Vagina (tissue), 2 donors: Measurements from ENCODE around the gene DMD. TPM values are rescaled to one million over a fixed set of nuclear protein-coding genes. Genes with fewer than 3 reads are reported as not detected.

Source experiments
- DNase-seq, 2 donors: peaks; one replicate each; pipeline ENCODE4 v3.0.0-alpha.2; 2017; ENCODE audit errors: extremely low spot score in 2 of 2
- H3K27ac ChIP-seq: fragments of 200-600 bp; sonication (generic); one replicate; pipeline ENCODE4 v1.5.1; 2019
- H3K27me3 ChIP-seq: fragments of 200-600 bp; sonication (generic); one replicate; pipeline ENCODE4 v1.5.1; 2019
- H3K36me3 ChIP-seq, 2 donors: fragments of 200-600 bp; sonication (generic); one replicate each; pipeline ENCODE4 v1.5.1; 2017 to 2019
- H3K4me1 ChIP-seq: fragments of 200-600 bp; sonication (generic); one replicate; pipeline ENCODE4 v1.5.1; 2019
- H3K4me3 ChIP-seq, 2 donors: fragments of 200-600 bp; sonication (generic); 1 replicate in 1 of 2; 2 replicates in 1 of 2; pipeline ENCODE4 v1.5.1; 2016 to 2019
- H3K9me3 ChIP-seq: fragments of 200-600 bp; sonication (generic); one replicate; pipeline ENCODE4 v1.5.1; 2019
- POLR2A ChIP-seq, 2 donors: fragments of 450-650 bp; IDR thresholded peaks; one replicate each; pipeline ENCODE4 v1.6.1; 2017; ENCODE audit warnings: antibody characterized with exemption in 2 of 2, mild to moderate bottlenecking in 2 of 2, moderate library complexity in 2 of 2
- POLR2AphosphoS5 ChIP-seq, 2 donors: sonication (generic); formaldehyde crosslinking; IDR thresholded peaks; one replicate each; pipeline ENCODE4 v1.9.0; 2017; ENCODE audit warnings: antibody characterized with exemption in 2 of 2, mild to moderate bottlenecking in 2 of 2, low read depth in 1 of 2; ENCODE audit not compliant: insufficient read depth in 1 of 2
- intact Hi-C: fragments of 100-400 bp; cut with DNase I; formaldehyde crosslinking; loops from one replicate; pipeline ENCODE4 v1.15.1; 2023
- total RNA-seq: library from RNA; depleted of rRNA; stranded (reverse); fragments of >200 nt; gene quantifications from one replicate; pipeline ENCODE4 v1.2.3, GENCODE V29; 2016
- TF ChIP-seq, protein P1 (sequence below), 3 experiments: fragments of 450-650 bp in 2 of 3; fragments of 200-600 bp in 1 of 3; sonication (generic) in 1 of 3; IDR thresholded peaks; one replicate each; pipeline ENCODE4 v1.5.1; 2017 to 2019; ENCODE audit warnings: antibody characterized with exemption in 3 of 3, mild to moderate bottlenecking in 2 of 3, moderate library complexity in 2 of 3

DMD gene
- total RNA-seq, 1 donor from 2014 or later = 25.8 TPM

- Histone ChIP-seq H3K27me3 (no peaks in the 10 kb centered on the region), H3K27ac (no peak overlapping the region), H3K9me3 (no peaks in the 10 kb centered on the region), H3K4me3 (no peak overlapping the region), H3K4me1 (no peaks in the 10 kb centered on the region), H3K36me3 (no peaks in the 10 kb centered on the region)
- DNase-seq = no peak
- TF ChIP-seq POLR2AphosphoS5 (IDR thresholded peaks at IDR 0.05; ENCODE audit: insufficient read depth in 1 of 2, low read depth in 1 of 2) (no peak), POLR2A (IDR thresholded peaks at IDR 0.05) (no peak)
- intact Hi-C loops = no loop called here
Measured at GRCh38 chrX:33160273-33160672, 51.1 kb downstream of the DMD start.

DNA sequence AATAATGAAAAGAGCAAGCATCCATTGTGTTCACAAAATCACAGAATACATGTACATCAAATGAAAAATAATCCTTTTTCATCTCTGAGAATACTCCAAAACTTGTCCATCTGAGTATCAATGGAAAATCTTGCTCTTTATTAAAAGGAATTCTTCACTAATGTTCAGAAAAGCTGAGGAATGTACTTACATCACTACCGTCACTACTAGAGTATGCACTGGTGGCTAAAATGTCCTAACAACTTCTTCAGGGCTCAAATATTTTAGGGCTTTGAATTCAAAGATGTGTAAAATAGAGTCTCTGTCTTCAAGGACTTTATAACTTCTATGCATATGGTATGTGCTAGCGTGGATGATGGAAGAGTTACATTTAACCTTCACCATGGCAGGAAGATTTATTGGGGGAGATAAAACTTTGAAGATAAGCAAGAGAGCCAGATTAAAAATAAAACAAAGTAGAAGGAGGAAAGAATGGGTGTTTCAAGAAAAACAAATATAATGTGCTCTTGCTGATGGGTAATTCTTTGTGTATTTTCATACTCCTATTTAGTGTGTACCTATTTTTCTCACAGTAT lies 55.1 kb downstream of the DMD start:
- no peak overlapping the region for H3K27ac ChIP-seq
- H3K9me3 ChIP-seq = no peaks in the 10 kb centered on the region
- no peak for TF ChIP-seq POLR2A (IDR thresholded peaks at IDR 0.05)
- no peak overlapping the region for H3K4me3 ChIP-seq
- H3K27me3 ChIP-seq = no peaks in the 10 kb centered on the region
- no peak for DNase-seq
- no peaks in the 10 kb centered on the region for H3K36me3 ChIP-seq
- no peaks in the 10 kb centered on the region for H3K4me1 ChIP-seq
- intact Hi-C loops = no loop called here

DNA sequence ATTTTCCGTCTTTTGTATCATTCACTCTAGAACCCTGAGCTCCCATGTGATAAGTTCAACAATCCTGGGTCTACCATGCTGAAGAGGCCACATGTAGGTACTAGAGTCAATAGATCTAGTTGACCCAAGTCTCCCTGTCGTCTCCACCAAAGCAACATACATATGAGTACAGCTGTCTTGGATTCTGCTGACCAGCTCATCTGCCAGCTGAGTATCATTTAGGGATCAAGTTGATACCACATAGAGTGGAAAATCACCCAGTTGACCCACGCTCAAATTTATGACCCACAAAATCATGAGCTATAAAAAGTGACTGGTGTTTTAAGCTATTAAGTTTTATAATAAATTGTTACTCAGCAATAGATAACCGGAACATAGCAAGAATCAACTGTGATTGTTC lies 61.8 kb downstream of the DMD start:
- Histone ChIP-seq H3K4me1 (no peaks in the 10 kb centered on the region), H3K27ac (no peak overlapping the region), H3K36me3 (no peaks in the 10 kb centered on the region), H3K27me3 (no peaks in the 10 kb centered on the region), H3K4me3 (no peak overlapping the region), H3K9me3 (no peaks in the 10 kb centered on the region)
- TF ChIP-seq POLR2AphosphoS5 (IDR thresholded peaks at IDR 0.05; ENCODE audit: insufficient read depth in 1 of 2, low read depth in 1 of 2) = no peak
- TF ChIP-seq POLR2A (IDR thresholded peaks at IDR 0.05) = no peak
- TF ChIP-seq, protein P1, sequence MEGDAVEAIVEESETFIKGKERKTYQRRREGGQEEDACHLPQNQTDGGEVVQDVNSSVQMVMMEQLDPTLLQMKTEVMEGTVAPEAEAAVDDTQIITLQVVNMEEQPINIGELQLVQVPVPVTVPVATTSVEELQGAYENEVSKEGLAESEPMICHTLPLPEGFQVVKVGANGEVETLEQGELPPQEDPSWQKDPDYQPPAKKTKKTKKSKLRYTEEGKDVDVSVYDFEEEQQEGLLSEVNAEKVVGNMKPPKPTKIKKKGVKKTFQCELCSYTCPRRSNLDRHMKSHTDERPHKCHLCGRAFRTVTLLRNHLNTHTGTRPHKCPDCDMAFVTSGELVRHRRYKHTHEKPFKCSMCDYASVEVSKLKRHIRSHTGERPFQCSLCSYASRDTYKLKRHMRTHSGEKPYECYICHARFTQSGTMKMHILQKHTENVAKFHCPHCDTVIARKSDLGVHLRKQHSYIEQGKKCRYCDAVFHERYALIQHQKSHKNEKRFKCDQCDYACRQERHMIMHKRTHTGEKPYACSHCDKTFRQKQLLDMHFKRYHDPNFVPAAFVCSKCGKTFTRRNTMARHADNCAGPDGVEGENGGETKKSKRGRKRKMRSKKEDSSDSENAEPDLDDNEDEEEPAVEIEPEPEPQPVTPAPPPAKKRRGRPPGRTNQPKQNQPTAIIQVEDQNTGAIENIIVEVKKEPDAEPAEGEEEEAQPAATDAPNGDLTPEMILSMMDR (IDR thresholded peaks at IDR 0.05) = no peak
- intact Hi-C loops = no loop called here
- DNase-seq = no peak

GRCh38 chrX:33149085-33149484 lies 62.3 kb downstream of the DMD start:
- no peak for TF ChIP-seq POLR2A (IDR thresholded peaks at IDR 0.05)
- TF ChIP-seq, protein P1 (IDR thresholded peaks at IDR 0.05) = no peak
- no peak for TF ChIP-seq POLR2AphosphoS5 (IDR thresholded peaks at IDR 0.05; ENCODE audit: insufficient read depth in 1 of 2, low read depth in 1 of 2)
- H3K4me1 ChIP-seq = no peaks in the 10 kb centered on the region
- no peaks in the 10 kb centered on the region for H3K36me3 ChIP-seq
- no peaks in the 10 kb centered on the region for H3K9me3 ChIP-seq
- no peak for DNase-seq
- H3K27ac ChIP-seq = no peak overlapping the region
- no peak overlapping the region for H3K4me3 ChIP-seq
- no peaks in the 10 kb centered on the region for H3K27me3 ChIP-seq
- intact Hi-C loops = no loop called here

DNA sequence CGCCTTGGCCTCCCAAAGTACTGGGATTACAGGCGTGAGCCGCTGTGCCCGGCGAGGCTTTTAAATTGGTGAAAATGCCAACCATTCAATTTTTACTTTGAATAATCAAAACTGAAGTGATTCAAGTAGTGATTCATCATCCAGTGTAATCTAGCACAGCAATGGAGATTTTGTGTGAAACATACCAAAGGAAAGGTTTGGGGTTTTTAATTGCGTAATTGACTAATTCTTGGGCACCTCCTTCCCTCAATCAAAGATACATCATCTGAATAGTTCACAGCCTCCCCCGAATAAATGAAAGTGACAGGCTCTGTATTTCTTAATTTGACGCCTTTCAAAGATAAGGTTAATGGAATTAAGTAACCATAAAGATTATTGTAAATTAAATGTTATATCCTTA lies 69.0 kb downstream of the DMD start:
- Histone ChIP-seq H3K4me1 (no peaks in the 10 kb centered on the region), H3K4me3 (no peak overlapping the region), H3K9me3 (no peaks in the 10 kb centered on the region), H3K27ac (no peak overlapping the region), H3K36me3 (no peaks in the 10 kb centered on the region), H3K27me3 (no peaks in the 10 kb centered on the region)
- TF ChIP-seq POLR2A (IDR thresholded peaks at IDR 0.05) = no peak
- TF ChIP-seq, protein P1 (IDR thresholded peaks at IDR 0.05) = no peak
- no peak for TF ChIP-seq POLR2AphosphoS5 (IDR thresholded peaks at IDR 0.05; ENCODE audit: insufficient read depth in 1 of 2, low read depth in 1 of 2)
- intact Hi-C loops = no loop called here
- no peak for DNase-seq

- Histone ChIP-seq H3K36me3 (no peaks in the 10 kb centered on the region), H3K27ac (no peak overlapping the region), H3K27me3 (no peaks in the 10 kb centered on the region), H3K4me1 (no peaks in the 10 kb centered on the region), H3K4me3 (no peak overlapping the region), H3K9me3 (no peaks in the 10 kb centered on the region)
- TF ChIP-seq POLR2AphosphoS5 (IDR thresholded peaks at IDR 0.05; ENCODE audit: insufficient read depth in 1 of 2, low read depth in 1 of 2) = no peak
- TF ChIP-seq, protein P1 (IDR thresholded peaks at IDR 0.05) = no peak
- no peak for TF ChIP-seq POLR2A (IDR thresholded peaks at IDR 0.05)
- DNase-seq = no peak
- intact Hi-C loops = no loop called here
Measured at GRCh38 chrX:33138677-33139249, 72.6 kb downstream of the DMD start.
